ENCODE results near the gene ACVR2A. TPM values are rescaled to one million over a fixed set of nuclear protein-coding genes. Genes with fewer than 3 reads are reported as not detected.
A peak's percentile ranks its signal among the peaks of the same experiment; 100 is the strongest.

ACVR2A gene
- polyA plus RNA-seq, result 0.59 TPM

GRCh38 chr2:147844697-147845410 is at the start of gene ACVR2A:
Gene ACVR2A, plus strand, starts transcription at chr2:147845029. Its CDS starts 124 bp downstream, at chr2:147845153.
- Mint-ChIP-seq H3K9me3 (peaks cover 0 to 5% (median 4%) of the 10 kb centered on the region in 3 donors), H3K4me3 (peak within 1 kb of the TSS; percentile 90 to 98 (median 94)), H3K27ac (peak within 1 kb of the TSS; percentile 25 to 96 (median 94)), H3K4me1 (peaks cover 8 to 18% (median 12%) of the 10 kb centered on the region in 3 donors), H3K36me3 (peaks cover 1% of the 10 kb centered on the region), H3K27me3 (peaks cover 27% of the 10 kb centered on the region)

DNA sequence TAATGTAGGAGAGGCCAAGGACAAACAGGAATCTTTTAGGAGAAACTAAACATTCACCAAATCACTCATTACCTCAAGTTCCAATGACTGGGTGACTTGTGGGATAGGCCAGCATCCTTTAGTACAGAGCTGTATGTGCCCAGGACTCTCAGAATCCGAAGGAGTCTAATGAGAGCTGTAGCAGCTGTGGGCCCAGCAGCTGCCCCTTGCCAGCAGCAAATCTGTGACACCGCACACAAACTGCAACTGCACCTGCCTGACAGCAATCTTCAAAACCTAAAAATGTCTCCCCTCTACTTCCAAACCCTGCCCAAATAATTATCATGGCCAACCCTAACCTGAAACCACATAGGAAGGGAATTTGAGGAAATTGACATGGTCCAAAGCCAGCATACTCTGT is 44.5 kb upstream of the ACVR2A start:
- H3K4me3 Mint-ChIP-seq, result no peak overlapping the region
- peaks cover 2 to 8% (median 6%) of the 10 kb centered on the region in 3 donors for H3K4me1 Mint-ChIP-seq
- no peaks in the 10 kb centered on the region for H3K9me3 Mint-ChIP-seq
- H3K27ac Mint-ChIP-seq, result no peak overlapping the region
- H3K27me3 Mint-ChIP-seq, result no peaks in the 10 kb centered on the region
- H3K36me3 Mint-ChIP-seq, result peaks cover 2% of the 10 kb centered on the region

DNA sequence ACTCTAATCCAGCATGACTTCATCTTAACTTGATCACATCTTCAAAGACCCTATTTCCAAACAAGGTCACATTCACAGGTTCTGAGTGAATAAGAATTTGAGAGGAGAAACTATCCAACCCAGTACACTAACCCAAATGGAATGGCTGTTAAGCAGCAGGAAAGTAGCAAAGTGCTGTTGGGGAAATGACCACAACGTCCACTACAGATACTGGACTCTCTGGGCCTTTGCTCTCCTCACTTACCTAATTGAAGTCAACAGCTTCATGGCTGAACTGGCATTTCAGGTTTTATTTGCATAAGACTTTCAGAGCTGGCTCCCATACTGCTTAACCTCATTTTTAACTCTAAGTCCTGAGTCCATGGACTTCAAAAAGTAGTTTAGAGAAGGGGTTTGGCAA is 38.0 kb upstream of the ACVR2A start:
- Mint-ChIP-seq H3K36me3 (no peaks in the 10 kb centered on the region), H3K9me3 (no peaks in the 10 kb centered on the region), H3K4me1 (no peaks in the 10 kb centered on the region), H3K27ac (no peak overlapping the region), H3K4me3 (no peak overlapping the region), H3K27me3 (peaks cover 3% of the 10 kb centered on the region)

- Mint-ChIP-seq H3K4me1 (no peaks in the 10 kb centered on the region), H3K9me3 (no peaks in the 10 kb centered on the region), H3K4me3 (no peak overlapping the region), H3K36me3 (no peaks in the 10 kb centered on the region), H3K27me3 (peaks cover 3% of the 10 kb centered on the region), H3K27ac (no peak overlapping the region)
These were observed 36.3 kb upstream of the ACVR2A start for GRCh38 chr2:147808520-147808919.

DNA sequence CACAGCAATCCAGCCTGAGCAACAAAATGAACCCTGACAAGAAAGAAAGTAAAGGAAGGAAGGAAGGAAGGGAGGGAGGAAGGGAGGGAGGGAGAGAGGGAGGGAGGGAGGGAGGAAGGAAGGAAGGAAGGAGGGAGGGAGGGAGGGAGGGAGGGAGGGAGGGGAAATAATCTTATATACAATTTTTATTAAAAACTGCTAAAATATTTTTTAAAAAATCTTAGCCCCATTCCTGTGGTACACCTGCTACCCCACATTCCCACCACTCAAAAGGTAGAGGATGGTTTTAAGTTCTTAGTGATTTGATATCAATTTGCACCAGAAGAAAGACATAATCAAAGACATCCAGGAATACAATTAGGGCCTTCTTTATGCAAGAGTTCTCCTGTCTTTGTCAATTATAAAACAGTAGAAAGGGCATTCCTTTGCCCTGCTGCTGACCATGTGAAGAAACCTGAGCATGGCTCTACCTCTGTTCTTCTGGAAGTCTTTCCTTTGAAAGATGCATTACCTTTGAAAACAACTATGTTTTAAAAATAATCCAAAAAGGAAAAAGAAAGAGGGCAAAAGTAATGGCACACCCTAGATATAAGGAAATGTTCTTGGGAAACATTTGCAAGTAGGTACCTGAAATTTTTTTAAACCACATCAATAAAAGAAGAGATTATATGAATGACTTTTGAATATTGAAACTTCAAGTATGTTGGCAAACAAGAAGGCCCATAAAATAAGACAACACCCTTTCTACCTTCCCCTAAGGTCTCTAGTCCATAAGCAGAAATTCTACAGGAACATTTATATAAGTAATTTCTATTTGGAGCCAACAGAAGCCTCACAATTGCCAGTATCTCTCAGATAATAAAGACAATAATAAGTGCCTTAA is 33.7 kb upstream of the ACVR2A start:
- Mint-ChIP-seq H3K9me3 (no peaks in the 10 kb centered on the region), H3K4me1 (no peaks in the 10 kb centered on the region), H3K27me3 (peaks cover 10% of the 10 kb centered on the region), H3K27ac (no peak overlapping the region), H3K4me3 (no peak overlapping the region), H3K36me3 (no peaks in the 10 kb centered on the region)

GRCh38 chr2:147818741-147819140 is 26.1 kb upstream of the ACVR2A start:
- H3K27ac Mint-ChIP-seq, result no peak overlapping the region
- peaks cover 4 to 9% (median 8%) of the 10 kb centered on the region in 3 donors for H3K9me3 Mint-ChIP-seq
- H3K27me3 Mint-ChIP-seq, result peaks cover 15% of the 10 kb centered on the region
- H3K4me1 Mint-ChIP-seq, result no peaks in the 10 kb centered on the region
- H3K4me3 Mint-ChIP-seq, result no peak overlapping the region
- H3K36me3 Mint-ChIP-seq, result no peaks in the 10 kb centered on the region

DNA sequence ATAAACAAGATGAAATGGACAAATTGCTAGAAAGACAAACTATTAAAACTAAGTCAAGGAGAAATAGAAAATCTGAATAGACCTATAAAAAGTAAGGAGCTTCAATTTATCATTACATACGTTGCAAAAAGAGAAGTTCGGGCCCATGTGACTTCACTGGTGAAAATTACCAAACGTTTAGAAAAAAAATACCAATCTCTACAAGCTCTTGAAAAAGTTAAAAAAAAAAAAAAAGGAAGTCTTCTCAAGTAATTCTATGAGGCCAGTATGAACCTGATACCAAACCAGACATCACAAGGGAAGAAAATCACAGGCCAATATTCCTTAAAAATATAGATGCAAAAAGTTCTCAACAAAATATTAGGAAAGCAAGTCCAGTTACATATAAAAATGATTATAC is 20.2 kb upstream of the ACVR2A start:
- Mint-ChIP-seq H3K9me3 (peaks cover 6 to 12% (median 8%) of the 10 kb centered on the region in 3 donors), H3K27me3 (peaks cover 4% of the 10 kb centered on the region), H3K27ac (no peak overlapping the region)

GRCh38 chr2:147826278-147827087 is 18.3 kb upstream of the ACVR2A start:
- Mint-ChIP-seq H3K9me3 (peaks cover 6 to 18% (median 8%) of the 10 kb centered on the region in 3 donors), H3K4me3 (no peak overlapping the region), H3K4me1 (no peaks in the 10 kb centered on the region), H3K27me3 (peaks cover 4% of the 10 kb centered on the region), H3K36me3 (no peaks in the 10 kb centered on the region), H3K27ac (no peak overlapping the region)

More for the DNA sequence above, 20.2 kb upstream of the ACVR2A start:
- Mint-ChIP-seq H3K36me3 (no peaks in the 10 kb centered on the region), H3K4me1 (no peaks in the 10 kb centered on the region), H3K4me3 (no peak overlapping the region)

DNA sequence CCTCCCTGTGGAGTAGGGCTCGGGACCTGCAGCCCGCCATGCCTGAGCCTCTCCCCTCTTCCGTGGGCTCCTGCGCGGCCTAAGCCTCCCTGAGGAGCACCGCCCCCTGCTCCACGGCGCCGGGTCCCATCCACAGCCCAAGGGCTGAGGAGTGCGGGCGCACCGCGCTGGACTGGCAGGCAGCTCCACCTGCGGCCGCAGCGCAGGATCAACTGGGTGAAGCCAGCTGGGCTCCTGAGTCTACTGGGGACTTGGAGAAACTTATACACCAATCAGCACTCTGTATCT is 17.8 kb upstream of the ACVR2A start:
- no peaks in the 10 kb centered on the region for H3K4me1 Mint-ChIP-seq
- no peak overlapping the region for H3K4me3 Mint-ChIP-seq
- H3K27ac Mint-ChIP-seq, result no peak overlapping the region
- no peaks in the 10 kb centered on the region for H3K36me3 Mint-ChIP-seq
- H3K9me3 Mint-ChIP-seq, result peaks cover 6 to 18% (median 8%) of the 10 kb centered on the region in 3 donors
- H3K27me3 Mint-ChIP-seq, result peaks cover 4% of the 10 kb centered on the region

- H3K4me3 Mint-ChIP-seq, result no peak overlapping the region
- H3K27me3 Mint-ChIP-seq, result peaks cover 2% of the 10 kb centered on the region
- H3K36me3 Mint-ChIP-seq, result no peaks in the 10 kb centered on the region
- no peak overlapping the region for H3K27ac Mint-ChIP-seq
- peaks cover 0 to 12% (median 2%) of the 10 kb centered on the region in 3 donors for H3K9me3 Mint-ChIP-seq
- H3K4me1 Mint-ChIP-seq, result no peaks in the 10 kb centered on the region
These were observed 15.7 kb upstream of the ACVR2A start for GRCh38 chr2:147829106-147829505.

GRCh38 chr2:147836099-147836498 is 8.7 kb upstream of the ACVR2A start:
- H3K27me3 Mint-ChIP-seq, result peaks cover 6% of the 10 kb centered on the region
- no peaks in the 10 kb centered on the region for H3K36me3 Mint-ChIP-seq
- H3K4me3 Mint-ChIP-seq, result no peak overlapping the region
- H3K9me3 Mint-ChIP-seq, result peaks cover 0 to 1% (median 0%) of the 10 kb centered on the region in 3 donors
- no peaks in the 10 kb centered on the region for H3K4me1 Mint-ChIP-seq
- H3K27ac Mint-ChIP-seq, result no peak overlapping the region

- peaks cover under 1% of the 10 kb centered on the region for H3K36me3 Mint-ChIP-seq
- H3K4me1 Mint-ChIP-seq, result peaks cover 8 to 18% (median 12%) of the 10 kb centered on the region in 3 donors
- H3K27ac Mint-ChIP-seq, result peak overlapping the region in 1 of 3 donors; percentile 25
- peaks cover 0 to 5% (median 4%) of the 10 kb centered on the region in 3 donors for H3K9me3 Mint-ChIP-seq
- peak overlapping the region; percentile 90 to 93 (median 92) for H3K4me3 Mint-ChIP-seq
- peaks cover 26% of the 10 kb centered on the region for H3K27me3 Mint-ChIP-seq
These were observed 1.4 kb upstream of the ACVR2A start for GRCh38 chr2:147843391-147843863.

GRCh38 chr2:147843864-147844696 is 749 bp upstream of the ACVR2A start:
- H3K27me3 Mint-ChIP-seq, result peaks cover 24% of the 10 kb centered on the region
- H3K4me3 Mint-ChIP-seq, result peak overlapping the region; percentile 90 to 98 (median 94)
- H3K36me3 Mint-ChIP-seq, result peaks cover 1% of the 10 kb centered on the region
- peaks cover 8 to 18% (median 12%) of the 10 kb centered on the region in 3 donors for H3K4me1 Mint-ChIP-seq
- H3K27ac Mint-ChIP-seq, result peak overlapping the region; percentile 25 to 96 (median 94)
- H3K9me3 Mint-ChIP-seq, result peaks cover 0 to 5% (median 4%) of the 10 kb centered on the region in 3 donors
